KMS-11 (cell line): Measurements from ENCODE around the gene PITRM1.

Source experiments
- H2AFZ ChIP-seq: fragments of 200-600 bp; sonication (generic); 2 replicates; pipeline ENCODE4 v1.6.1; 2016; ENCODE audit warnings: antibody characterized with exemption, mixed run types, low read depth
- H3K27ac ChIP-seq: fragments of 200-600 bp; sonication (generic); 2 replicates; pipeline ENCODE4 v1.6.1; 2016; ENCODE audit warnings: mild to moderate bottlenecking, mixed run types
- H3K27me3 ChIP-seq: fragments of 200-600 bp; sonication (generic); 2 replicates; pipeline ENCODE4 v1.6.1; 2017; ENCODE audit warnings: mild to moderate bottlenecking, low read depth, mixed run types, moderate library complexity; ENCODE audit not compliant: insufficient read depth
- H3K36me3 ChIP-seq: fragments of 200-600 bp; sonication (generic); 2 replicates; pipeline ENCODE4 v1.6.1; 2017; ENCODE audit warnings: mild to moderate bottlenecking, mixed run types; ENCODE audit not compliant: insufficient read depth
- H3K4me1 ChIP-seq: fragments of 200-600 bp; sonication (generic); 2 replicates; pipeline ENCODE4 v1.6.1; 2016; ENCODE audit warnings: mild to moderate bottlenecking, low read depth, mixed run types; ENCODE audit not compliant: poor library complexity, severe bottlenecking
- H3K4me2 ChIP-seq: fragments of 200-600 bp; sonication (generic); 2 replicates; pipeline ENCODE4 v1.7.0; 2016; ENCODE audit warnings: mild to moderate bottlenecking, mixed run types
- H3K4me3 ChIP-seq: fragments of 200-600 bp; sonication (generic); IDR thresholded peaks from 2 replicates; pipeline ENCODE4 v1.6.1; 2017; ENCODE audit warnings: low read depth, low read length, mixed read lengths; ENCODE audit not compliant: insufficient read depth
- H3K79me2 ChIP-seq: fragments of 200-600 bp; sonication (generic); 2 replicates; pipeline ENCODE4 v1.6.1; 2016; ENCODE audit warnings: low read depth, mixed run types; ENCODE audit not compliant: insufficient read depth
- H3K9ac ChIP-seq: fragments of 200-600 bp; sonication (generic); 2 replicates; pipeline ENCODE4 v1.6.1; 2016; ENCODE audit warnings: mild to moderate bottlenecking, mixed run types
- H4K20me1 ChIP-seq: fragments of 200-600 bp; sonication (generic); 2 replicates; pipeline ENCODE4 v1.6.1; 2016; ENCODE audit warnings: mild to moderate bottlenecking, mixed run types; ENCODE audit not compliant: insufficient read depth
- CTCF ChIP-seq: fragments of 200-600 bp; sonication (generic); conservative IDR thresholded peaks from 2 replicates; pipeline ENCODE4 v1.6.1; 2017; ENCODE audit warnings: low read depth, mild to moderate bottlenecking, antibody characterized with exemption, low read length, moderate library complexity, mixed read lengths

The PITRM1 gene

DNA sequence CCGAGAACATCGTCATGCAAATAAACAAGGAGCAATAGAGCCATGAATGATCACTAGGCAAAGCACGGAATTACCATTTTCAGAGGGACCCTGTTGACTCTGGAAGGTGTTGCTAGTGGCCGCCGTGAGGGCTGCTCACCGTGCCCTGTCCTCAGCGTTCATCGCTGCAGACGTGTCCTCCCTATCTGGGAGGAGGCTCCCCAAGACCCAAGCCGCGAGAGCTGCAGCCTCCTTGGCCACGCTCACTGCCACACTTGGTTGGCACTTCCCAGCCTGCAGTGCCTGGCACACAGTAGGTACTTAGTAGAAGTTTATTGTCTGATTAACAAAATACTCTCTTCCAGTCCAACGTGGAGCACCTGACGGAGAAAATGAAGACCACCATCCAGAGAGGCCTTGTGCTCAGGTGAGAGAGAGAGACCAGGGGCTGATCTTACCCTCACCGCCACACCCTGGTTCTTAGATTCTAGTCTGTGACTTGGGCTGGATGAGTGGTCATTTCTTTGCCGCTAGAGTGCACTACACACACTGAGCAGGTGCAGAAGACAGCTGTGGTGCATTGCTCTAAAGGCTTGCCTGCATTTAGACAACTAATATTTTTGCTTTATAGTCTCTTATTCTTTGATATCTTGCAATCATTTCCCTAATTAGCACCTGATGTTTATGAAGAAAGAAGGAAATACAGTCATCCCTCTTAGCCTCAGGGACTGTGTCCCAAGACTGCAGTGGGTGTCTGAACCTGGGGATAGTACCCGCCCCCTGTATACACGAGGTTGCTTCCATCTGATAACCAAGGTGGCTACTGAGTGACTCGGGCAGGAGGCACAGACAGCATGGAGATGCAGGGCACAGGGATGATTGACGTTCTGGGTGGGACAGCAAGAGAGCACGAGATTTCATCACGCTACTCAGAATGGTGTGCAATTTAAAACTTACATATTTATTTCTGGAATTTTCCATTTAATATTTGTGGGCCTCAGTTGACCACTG lies 40.3 kb downstream of the PITRM1 start:
- no peak overlapping the region for H3K4me2 ChIP-seq
- H4K20me1 ChIP-seq = no peaks in the 10 kb centered on the region
- no peak overlapping the region for H2AFZ ChIP-seq
- no peak overlapping the region for H3K9ac ChIP-seq
- no peaks in the 10 kb centered on the region for H3K27me3 ChIP-seq
- H3K79me2 ChIP-seq = no peaks in the 10 kb centered on the region
- no peak for TF ChIP-seq CTCF
- H3K27ac ChIP-seq = no peak overlapping the region
- H3K4me3 ChIP-seq = no peak overlapping the region
- peaks cover 18% of the 10 kb centered on the region for H3K36me3 ChIP-seq
- no peaks in the 10 kb centered on the region for H3K4me1 ChIP-seq

GRCh38 chr10:3131098-3131497 lies 41.5 kb downstream of the PITRM1 start:
- TF ChIP-seq CTCF = no peak
- no peak overlapping the region for H3K4me2 ChIP-seq
- H3K9ac ChIP-seq = no peak overlapping the region
- no peak overlapping the region for H3K27ac ChIP-seq
- H2AFZ ChIP-seq = no peak overlapping the region
- H4K20me1 ChIP-seq = no peaks in the 10 kb centered on the region
- no peak overlapping the region for H3K4me3 ChIP-seq
- no peaks in the 10 kb centered on the region for H3K4me1 ChIP-seq
- no peaks in the 10 kb centered on the region for H3K79me2 ChIP-seq
- H3K36me3 ChIP-seq = peaks cover 8% of the 10 kb centered on the region
- H3K27me3 ChIP-seq = no peaks in the 10 kb centered on the region

- no peaks in the 10 kb centered on the region for H3K4me1 ChIP-seq
- no peak overlapping the region for H3K4me2 ChIP-seq
- H3K27ac ChIP-seq = no peak overlapping the region
- no peaks in the 10 kb centered on the region for H4K20me1 ChIP-seq
- no peak overlapping the region for H3K4me3 ChIP-seq
- no peak for TF ChIP-seq CTCF
- H3K27me3 ChIP-seq = no peaks in the 10 kb centered on the region
- H3K9ac ChIP-seq = no peak overlapping the region
- H2AFZ ChIP-seq = no peak overlapping the region
- H3K79me2 ChIP-seq = no peaks in the 10 kb centered on the region
- H3K36me3 ChIP-seq = peaks cover 8% of the 10 kb centered on the region; the same call in 1 of the 2 replicates
These were observed 42.8 kb downstream of the PITRM1 start for GRCh38 chr10:3129581-3130340.

DNA sequence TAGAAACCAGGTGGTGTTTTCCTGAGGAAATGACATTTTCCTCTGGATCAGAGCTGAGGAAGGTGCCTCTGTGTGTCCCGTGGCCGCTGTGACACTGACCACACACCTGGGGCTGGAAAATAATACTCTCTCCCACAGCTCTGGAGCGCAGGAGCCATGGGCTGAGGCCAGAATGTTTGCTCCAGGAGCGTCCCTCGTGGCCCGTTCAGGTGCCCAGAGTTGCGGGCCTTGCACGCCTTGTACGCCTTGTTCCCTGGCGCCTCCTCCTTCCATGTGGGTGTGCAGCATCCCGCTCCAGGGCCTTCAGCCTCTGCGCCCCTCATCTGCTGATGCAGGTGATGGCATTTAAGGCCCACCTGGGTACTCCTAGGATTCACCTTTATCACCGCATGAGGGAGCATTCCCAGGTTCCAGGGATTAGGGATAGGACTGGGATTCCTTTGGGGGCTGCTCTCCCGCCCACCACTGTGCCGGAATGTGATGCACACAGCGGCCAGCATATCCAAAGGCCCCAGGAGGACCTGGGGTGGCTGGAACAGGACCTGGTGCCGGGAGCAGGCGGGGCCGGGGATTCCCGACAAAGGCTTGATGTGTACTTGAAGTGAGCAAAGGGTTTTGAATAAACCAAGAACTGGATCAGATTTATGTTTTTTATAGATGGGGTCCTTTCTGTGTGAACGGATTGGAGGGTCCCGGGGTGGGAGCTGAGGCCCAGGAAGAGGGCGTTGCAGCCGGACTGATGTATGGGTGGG lies 44.0 kb downstream of the PITRM1 start:
- Histone ChIP-seq H3K27ac (no peak overlapping the region), H3K79me2 (no peaks in the 10 kb centered on the region), H3K9ac (no peak overlapping the region), H3K4me2 (no peak overlapping the region), H4K20me1 (no peaks in the 10 kb centered on the region), H3K27me3 (no peaks in the 10 kb centered on the region), H2AFZ (no peak overlapping the region), H3K36me3 (peaks cover 1% of the 10 kb centered on the region; the same call in 1 of the 2 replicates), H3K4me1 (no peaks in the 10 kb centered on the region), H3K4me3 (no peak overlapping the region)
- TF ChIP-seq CTCF = no peak
